HL-60 (cell line): ENCODE measurements around the gene TP53I3.

Experiments
- DNase-seq, 2 experiments: peaks; one replicate each; pipeline ENCODE4 v3.0.0-alpha.2; 2010 to 2020; ENCODE audit warnings: low read depth in 1 of 2, low spot score in 1 of 2
- H3K27ac ChIP-seq: fragments of 250-450 bp; sonication (Bioruptor Pico); replicated peaks from 2 replicates; pipeline ENCODE4 v1.5.1; 2020; ENCODE audit warnings: mild to moderate bottlenecking, moderate library complexity
- H3K27me3 ChIP-seq: fragments of 250-450 bp; sonication (Bioruptor Pico); 2 replicates; pipeline ENCODE4 v1.5.1; 2021; ENCODE audit warnings: mild to moderate bottlenecking, moderate library complexity; ENCODE audit not compliant: insufficient read depth, poor library complexity, severe bottlenecking
- H3K4me3 ChIP-seq: replicated peaks from 2 replicates; pipeline ENCODE4 v1.5.1; 2011; ENCODE audit warnings: mild to moderate bottlenecking, control low read depth, low read length; ENCODE audit not compliant: insufficient read depth
- CTCF ChIP-seq: IDR thresholded peaks from one replicate; pipeline ENCODE4 v1.5.1; 2011; ENCODE audit warnings: low read length, control low read depth, inconsistent platforms; ENCODE audit not compliant: insufficient read depth
- GABPA ChIP-seq: IDR thresholded peaks from 2 replicates; pipeline ENCODE4 v1.6.1; 2012; ENCODE audit warnings: low read depth
- POLR2AphosphoS5 ChIP-seq: IDR thresholded peaks from 2 replicates; pipeline ENCODE4 v1.6.1; 2012; ENCODE audit warnings: low read depth
- REST ChIP-seq: IDR thresholded peaks from 2 replicates; pipeline ENCODE4 v1.6.1; 2012; ENCODE audit warnings: low read depth; ENCODE audit not compliant: insufficient replicate concordance
- SPI1 ChIP-seq: IDR thresholded peaks from 2 replicates; pipeline ENCODE4 v1.6.1; 2012; ENCODE audit warnings: low read depth, mild to moderate bottlenecking, borderline replicate concordance

Gene TP53I3

GRCh38 chr2:24088821-24089359 is 4.3 kb upstream of the TP53I3 start:
- H3K27me3 ChIP-seq = no peaks in the 10 kb centered on the region
- TF ChIP-seq POLR2AphosphoS5 (no peak), REST (no peak), CTCF (no peak), GABPA (no peak), SPI1 (no peak)
- H3K27ac ChIP-seq = no peak overlapping the region
- DNase-seq = peak in 1 of 2 experiments; percentile 23
- H3K4me3 ChIP-seq = no peak overlapping the region

GRCh38 chr2:24087032-24087431 is 2.4 kb upstream of the TP53I3 start:
- DNase-seq = no peak
- Histone ChIP-seq H3K27me3 (no peaks in the 10 kb centered on the region), H3K4me3 (no peak overlapping the region), H3K27ac (no peak overlapping the region)
- TF ChIP-seq POLR2AphosphoS5 (no peak), CTCF (no peak), REST (no peak), GABPA (no peak), SPI1 (no peak)

DNA sequence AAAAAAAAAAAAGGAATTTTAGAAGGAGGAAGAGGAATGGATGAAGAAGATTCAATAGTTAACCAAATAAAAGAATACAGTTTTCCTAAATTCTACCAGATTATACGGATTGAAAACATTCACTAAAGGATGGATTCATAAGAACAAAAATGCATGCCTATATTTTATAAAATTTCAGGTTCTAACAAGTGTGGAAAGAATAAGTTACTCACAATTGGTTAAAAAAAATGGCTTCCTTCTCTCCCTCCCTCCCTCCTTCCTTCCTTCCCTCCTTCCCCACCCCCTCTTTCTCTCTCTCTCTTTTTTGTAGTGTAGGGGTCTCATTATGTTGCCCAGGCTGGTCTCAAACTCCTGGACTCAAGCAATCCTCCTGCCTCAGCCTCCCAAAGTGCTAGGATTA is 1.6 kb upstream of the TP53I3 start:
- H3K4me3 ChIP-seq = no peak overlapping the region
- TF ChIP-seq REST (no peak), CTCF (no peak), SPI1 (no peak), GABPA (no peak), POLR2AphosphoS5 (no peak)
- no peak for DNase-seq
- no peaks in the 10 kb centered on the region for H3K27me3 ChIP-seq
- H3K27ac ChIP-seq = no peak overlapping the region
